Astrocyte (in vitro differentiated cells and primary cell): Measurements from ENCODE around the gene TMUB2.

Experiments used
- EZH2 ChIP-seq: IDR thresholded peaks from 2 replicates; pipeline ENCODE4 v1.6.1; 2012; ENCODE audit warnings: mild to moderate bottlenecking, low read length, inconsistent platforms; ENCODE audit not compliant: insufficient read depth
- TF ChIP-seq, protein P1 (sequence below): IDR thresholded peaks from 2 replicates; pipeline ENCODE4 v1.5.1; 2011; ENCODE audit warnings: low read depth, mild to moderate bottlenecking, inconsistent platforms, low read length, moderate library complexity; ENCODE audit not compliant: insufficient read depth

DNA sequence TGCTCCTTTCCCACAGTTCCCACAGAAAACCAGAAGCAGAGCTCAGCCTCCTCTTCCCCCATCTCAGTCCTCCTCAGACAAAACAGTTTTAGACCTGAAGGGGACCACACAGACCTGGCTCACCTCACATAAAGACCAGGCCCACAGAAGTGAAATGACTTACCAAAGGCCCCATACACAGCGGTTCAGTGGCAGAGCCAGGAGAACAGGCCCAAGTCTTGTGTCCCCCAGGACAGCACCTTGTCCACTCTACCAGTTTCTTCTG lies 27.4 kb downstream of the TMUB2 start:
- TF ChIP-seq, protein P1, sequence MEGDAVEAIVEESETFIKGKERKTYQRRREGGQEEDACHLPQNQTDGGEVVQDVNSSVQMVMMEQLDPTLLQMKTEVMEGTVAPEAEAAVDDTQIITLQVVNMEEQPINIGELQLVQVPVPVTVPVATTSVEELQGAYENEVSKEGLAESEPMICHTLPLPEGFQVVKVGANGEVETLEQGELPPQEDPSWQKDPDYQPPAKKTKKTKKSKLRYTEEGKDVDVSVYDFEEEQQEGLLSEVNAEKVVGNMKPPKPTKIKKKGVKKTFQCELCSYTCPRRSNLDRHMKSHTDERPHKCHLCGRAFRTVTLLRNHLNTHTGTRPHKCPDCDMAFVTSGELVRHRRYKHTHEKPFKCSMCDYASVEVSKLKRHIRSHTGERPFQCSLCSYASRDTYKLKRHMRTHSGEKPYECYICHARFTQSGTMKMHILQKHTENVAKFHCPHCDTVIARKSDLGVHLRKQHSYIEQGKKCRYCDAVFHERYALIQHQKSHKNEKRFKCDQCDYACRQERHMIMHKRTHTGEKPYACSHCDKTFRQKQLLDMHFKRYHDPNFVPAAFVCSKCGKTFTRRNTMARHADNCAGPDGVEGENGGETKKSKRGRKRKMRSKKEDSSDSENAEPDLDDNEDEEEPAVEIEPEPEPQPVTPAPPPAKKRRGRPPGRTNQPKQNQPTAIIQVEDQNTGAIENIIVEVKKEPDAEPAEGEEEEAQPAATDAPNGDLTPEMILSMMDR = no peak
- no peak for TF ChIP-seq EZH2
